Central memory CD4-positive, alpha-beta T cell (primary cell): ENCODE measurements around the gene ATP10A.
"Not testable (repeated sequence)": the region's sequence is repeated elsewhere in the genome, so short reads cannot be mapped to it uniquely, and the experiment has no call there.

ENCODE experiments used
- DNase-seq: peaks from one replicate; pipeline ENCODE4 v3.0.0; 2022

The ATP10A gene

DNA sequence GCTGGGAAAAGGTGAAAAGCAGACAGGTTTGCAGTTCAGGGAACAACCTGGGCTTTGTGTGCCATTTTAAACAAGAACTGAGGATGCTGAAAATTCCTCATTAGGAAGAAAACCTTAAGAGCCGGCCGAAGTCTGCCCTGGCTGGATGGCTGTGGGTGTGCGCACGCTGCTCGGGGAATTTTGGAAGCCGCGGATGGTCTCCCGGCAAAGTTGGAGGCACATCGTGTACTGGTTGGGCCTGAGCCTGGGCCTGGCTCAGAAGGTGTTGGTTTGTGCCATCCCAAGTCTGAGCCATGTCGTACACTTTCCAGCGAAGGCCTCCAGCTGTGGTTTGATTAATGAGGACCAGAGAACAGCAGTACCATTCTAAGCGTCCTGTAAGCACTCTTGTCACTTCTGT is 188.2 kb downstream of the ATP10A start:
- no peak for DNase-seq

DNA sequence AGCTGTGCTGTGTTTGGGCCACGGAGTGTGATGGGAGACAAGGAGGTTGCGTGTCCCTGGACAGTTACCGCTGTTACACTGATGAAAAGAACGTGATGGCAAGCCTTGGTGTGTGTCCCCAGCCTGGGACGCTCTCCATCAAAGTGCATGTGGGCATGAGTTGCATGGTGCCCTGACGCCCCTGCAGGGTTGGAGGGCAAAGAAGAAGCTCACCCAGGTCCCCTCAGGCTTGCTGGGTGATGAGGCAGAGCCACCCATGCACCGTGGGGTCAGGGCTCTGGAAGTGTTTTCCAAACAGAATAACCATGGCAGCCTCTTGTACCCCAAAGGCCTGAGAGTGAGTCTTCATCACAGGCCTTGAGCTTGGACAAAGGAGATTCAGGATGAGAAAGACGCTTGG is 189.2 kb downstream of the ATP10A start:
- no peak for DNase-seq

DNA sequence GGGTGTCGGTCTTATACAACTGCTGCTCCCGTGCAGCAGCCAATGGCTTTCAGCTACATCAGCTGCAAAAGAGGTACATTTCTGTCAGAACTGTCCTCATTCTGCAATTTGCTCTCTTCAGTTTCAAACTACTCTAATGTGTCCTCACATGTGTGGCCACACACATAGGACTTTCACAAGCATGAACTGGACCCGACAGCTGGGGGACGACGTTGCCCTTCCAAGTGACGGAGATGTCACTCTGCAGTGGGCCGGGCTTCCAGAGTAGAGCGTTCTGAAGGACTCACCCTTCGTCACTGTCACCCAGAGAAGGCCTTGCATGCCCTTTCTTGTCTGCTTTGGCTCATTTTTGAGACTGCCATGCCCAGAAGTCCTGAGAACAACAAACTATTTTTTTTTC is 189.8 kb downstream of the ATP10A start:
- DNase-seq, result no peak

DNA sequence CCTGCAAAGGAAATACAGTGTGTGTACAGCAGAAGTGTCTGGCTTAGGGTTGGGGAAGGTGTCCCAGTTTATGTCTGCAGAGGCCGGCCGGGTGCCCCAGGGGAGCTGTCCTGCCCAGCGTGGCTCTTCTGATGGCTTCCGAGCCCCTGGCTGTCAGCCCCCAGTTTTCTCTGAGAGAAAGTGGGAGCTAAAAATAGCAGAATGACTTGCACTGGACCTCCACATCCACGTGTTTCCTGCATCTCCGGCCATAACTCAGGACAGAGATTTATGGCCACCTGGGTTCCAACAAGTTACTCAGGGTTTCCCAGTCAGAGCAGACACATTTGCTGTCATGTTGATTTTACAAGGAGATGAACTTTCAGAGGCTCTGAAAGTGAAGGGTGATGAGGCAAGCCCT is 192.0 kb downstream of the ATP10A start:
- DNase-seq, result no peak

DNA sequence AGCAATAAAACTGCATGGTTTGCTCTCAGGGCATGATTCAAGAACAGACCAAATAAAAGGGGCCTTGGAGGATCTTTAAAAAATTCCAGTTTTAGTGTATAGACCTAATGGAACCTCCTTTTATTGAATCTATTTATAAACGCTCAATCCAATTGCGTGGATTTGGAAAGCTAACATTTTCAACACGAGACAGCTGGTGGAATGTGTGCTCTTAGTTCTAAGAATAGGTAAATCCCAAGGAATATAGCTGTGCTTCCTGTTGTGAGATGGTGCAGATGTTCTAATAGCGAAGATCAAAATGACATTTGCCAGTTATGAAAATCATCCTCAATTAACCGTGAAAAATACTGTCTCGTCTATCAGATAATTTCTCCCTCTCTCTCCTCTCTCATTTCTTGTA is 192.5 kb downstream of the ATP10A start:
- DNase-seq, result no peak

DNA sequence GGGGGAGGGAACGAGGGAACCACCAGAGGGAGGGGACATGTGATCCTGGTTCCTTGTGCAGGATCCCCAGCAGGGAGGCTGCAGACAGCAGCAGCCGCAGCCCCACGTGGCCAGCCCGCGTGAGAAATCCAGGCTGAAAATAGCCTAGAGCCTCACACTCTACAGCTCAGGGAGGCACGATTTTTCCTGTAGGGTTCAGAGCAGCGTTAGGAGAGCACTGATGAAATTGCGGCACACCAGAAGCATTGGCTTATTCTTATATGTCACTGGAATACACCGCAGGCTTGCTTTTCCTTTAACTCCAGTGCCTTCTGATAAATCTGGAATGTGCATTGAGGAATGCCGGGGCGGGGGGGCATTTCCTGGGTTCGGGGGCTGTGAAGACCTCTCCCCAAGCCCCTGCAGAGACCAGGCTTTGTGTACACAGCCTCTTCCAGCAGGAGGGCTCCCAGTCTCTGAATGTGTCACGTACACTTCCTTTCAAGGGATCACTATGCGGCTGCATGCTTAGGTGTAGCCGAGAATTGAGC is 193.0 kb downstream of the ATP10A start:
- no peak for DNase-seq

DNA sequence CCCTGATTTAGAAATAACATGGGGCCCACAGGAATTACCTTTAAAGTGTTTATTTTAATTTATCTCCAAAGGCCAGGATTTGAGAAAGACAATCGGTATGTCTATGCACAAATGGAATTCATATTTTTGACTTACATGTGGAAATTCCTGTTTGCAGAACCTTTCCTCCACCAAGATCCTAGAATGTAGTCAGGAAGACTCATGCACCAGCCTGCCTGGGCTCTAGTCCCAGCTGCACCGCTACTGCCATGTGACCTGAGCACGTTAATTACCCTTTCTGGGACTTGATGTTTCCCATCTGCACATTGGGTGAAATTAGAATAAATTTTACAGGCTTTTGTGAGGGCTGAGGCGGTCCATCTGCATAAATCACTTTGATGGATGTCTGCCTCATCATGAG is 194.2 kb downstream of the ATP10A start:
- no peak for DNase-seq

DNA sequence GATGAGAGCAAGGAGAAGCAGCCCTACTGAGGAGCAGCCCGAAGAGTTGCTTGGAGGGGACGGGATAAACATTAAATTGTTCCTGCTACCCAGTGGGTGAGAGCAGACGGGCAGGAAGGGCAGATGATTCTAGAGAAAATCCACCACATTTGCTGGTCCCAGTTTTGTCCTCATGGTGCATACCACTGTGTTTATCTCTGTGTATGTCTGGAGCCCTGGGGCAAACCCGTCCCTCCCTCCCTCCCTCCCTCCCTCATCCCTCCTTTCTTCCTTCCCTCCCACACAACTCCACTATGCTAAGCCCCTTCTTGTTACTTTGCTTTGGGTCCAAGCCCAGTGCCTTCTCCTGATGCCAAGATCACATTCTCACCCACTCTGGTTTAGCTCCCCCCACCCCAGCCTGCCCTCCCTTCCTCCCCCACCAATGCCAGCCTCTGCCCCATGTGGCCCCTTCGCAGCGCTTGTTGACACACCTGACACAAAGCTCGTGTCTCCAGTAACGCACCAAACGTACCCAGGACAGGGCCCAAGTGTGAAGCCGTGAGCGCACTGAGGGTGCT is 194.8 kb downstream of the ATP10A start:
- no peak for DNase-seq

DNA sequence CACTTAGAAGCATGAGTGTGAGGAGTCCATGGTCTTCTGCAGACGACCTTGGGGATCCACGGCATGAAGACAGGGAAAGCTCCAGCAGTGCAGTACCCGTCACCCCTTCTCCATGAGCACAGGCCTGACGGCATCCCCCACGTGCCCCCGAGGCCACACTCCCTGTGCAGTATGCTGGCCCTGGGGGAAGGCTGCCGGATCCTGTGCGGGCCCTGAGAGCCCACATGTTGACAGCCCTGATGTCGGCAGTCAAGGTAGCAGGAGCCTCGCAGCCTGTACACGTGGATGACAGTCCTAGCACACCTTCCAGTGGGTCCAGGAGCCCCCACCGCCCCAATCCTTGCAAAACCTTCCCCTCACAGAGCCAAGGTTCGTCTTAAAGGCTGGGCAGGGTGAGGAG is 195.3 kb downstream of the ATP10A start:
- no peak for DNase-seq

DNA sequence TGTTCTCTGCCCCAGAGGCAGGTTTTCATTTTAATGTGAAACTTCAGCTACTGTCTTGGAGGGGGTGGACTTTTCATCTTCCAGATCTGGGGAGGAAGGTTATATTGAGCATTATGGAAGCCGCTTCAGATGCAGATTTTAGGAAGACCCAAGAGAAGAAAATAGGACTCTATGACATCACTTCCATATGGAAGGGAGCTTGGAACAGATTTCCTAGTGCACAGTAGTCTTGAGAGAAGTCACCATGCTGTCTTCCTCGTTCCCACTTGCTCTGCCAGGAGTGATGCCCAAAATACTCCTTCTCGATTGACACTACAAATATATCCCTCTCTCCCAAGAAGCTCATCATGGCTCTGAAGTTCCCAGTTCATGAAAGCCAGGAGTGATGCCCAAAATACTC is 197.2 kb downstream of the ATP10A start:
- DNase-seq, result no peak

DNA sequence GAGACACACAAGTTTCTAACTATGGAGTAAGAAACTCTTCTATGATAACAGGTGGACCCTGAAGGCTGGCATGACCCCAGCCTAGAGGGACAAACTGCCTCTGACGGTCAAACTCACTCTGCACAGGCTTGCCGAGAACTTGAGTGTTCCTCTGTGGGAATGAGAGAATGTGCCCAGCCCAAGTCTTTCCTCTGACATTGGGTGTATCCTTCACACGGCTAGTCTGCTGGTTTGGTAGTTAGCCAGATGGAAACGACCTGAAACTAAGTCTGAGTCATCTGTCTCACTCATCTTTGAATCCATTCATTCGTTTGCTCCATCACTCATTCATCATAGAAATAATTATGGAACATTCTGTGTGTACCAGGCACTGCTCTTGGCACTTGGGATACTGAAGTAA is 198.4 kb downstream of the ATP10A start:
- no peak for DNase-seq

DNA sequence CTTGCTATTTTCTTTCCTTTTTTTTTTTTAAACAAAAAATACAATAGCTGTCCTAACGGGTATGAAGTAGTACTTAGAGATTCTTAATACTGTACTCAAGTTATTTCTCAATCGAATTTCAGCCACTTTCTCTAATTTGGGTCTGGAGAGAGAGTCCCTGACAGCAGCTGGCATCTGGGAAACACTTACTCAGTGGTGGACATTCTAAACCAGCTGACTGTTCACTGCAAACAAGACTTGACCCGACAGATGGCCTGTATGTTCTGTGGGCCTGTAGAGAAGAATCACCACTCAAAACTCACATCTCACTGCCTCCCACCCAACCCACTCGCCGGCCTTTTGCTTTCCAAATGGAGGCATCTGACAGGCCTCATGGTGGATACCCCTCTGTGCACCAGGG is 199.6 kb downstream of the ATP10A start:
- DNase-seq, result no peak

DNA sequence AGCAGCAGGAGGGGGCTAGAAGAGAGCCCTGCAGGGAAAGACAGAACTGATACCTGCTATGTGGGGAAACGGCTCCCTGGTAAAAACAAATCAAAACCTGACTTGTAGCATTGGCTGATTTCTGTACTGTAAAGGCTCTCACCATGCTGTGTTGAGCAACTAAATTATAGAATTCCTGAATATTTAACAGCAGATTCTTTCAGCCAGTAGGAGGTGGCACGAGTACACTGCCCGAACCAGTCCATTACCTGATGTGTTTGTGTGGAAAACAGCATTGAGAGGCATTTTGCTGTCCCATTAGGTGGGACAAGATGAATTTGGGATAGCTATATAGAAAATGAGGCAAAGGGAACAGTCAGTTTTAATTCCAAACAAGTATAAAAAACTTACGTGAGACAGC is 201.2 kb downstream of the ATP10A start:
- no peak for DNase-seq

DNA sequence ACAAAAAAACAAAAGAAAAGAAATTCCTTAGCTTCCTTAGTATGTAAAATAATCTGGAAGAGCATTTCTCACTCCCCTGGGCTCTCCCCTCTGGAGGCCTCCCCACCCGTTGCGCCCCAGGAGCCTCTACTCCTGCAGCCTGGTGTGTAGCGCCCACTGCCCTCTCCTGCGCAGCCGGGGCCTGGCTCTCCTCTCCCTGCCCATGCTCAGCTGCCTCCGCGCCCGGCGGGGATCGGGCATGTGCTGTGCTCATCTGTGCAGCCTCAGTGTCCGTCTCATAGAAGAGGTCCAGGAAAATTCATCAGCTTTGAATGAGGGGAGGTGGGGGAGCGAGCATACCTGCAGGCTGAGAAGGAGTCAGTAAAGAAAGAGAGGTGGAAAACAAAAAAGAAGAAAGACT is 203.9 kb downstream of the ATP10A start:
- no peak for DNase-seq

DNA sequence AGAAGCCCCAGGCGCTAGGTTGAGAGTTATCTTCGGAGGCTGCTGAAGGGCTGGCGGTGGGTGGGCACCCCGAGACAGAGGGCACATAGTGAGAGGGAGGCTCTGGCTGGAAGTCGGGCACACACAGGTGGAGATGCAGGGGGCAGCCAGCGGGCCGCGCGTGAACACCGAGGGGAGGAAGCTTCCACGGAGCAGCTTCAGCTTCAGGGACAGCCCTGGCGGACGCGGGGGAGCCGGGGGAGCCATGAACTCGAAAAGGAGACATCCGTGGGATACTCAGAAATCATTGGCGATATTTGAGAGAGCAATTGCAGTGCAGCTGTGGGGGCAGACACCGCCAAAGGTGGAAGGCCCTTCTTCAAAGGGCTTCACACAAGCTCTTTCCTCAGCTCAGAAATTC is 204.6 kb downstream of the ATP10A start:
- DNase-seq, result no peak

DNA sequence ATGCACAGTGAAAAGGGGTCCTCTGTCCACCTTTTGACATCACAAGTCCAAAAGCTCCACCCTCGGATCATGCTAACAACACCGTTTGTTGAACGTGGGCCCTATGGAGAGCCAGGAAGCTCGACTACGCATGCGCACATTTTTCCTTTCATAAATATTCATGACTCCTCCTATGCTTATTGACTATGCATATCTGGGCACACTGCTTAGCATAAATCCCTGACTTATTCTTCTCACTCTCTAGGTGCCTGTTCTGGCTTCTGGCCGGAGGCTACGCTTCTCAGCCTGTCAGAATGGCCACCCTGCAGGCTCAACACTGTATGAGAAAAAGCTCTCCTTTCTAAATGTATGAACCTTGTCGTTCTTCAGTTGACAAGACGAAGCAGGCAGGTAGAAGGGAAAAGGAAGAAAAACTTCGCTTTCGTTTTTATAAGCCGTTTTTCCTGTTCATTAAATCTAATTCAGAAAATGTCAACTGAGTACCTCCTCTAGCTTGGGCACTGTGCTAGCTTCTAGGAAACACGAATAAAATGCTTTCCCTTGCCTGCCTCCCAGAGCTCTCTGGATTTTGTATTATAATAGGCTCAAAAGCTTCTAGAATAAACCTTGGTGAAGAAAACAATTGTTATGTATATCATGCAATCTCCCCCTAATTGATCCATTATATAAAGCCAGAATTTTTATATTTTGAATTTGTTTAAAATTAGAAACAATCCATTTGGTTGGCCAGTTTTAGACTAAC is 207.7 kb downstream of the ATP10A start:
- no peak for DNase-seq

DNA sequence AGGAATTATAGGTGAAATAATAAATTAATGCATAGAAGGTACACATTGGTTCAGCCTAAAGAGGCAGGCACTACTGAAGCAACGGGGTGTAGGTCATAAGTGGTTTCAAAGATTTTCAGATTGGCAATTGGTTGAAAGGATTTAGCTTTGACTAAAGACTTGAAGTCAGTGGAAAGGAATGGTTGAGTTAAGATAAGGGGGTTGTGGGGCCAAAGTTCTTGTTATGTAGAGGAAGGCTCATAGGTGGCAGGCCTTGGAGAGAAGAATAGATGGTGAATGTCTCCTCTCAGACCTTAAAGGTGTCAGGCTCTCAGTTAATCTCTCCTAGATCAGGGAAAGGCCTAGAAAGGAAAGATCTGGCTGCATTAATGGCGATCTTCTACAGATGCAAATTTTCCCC is 209.8 kb downstream of the ATP10A start:
- DNase-seq, result no peak

DNA sequence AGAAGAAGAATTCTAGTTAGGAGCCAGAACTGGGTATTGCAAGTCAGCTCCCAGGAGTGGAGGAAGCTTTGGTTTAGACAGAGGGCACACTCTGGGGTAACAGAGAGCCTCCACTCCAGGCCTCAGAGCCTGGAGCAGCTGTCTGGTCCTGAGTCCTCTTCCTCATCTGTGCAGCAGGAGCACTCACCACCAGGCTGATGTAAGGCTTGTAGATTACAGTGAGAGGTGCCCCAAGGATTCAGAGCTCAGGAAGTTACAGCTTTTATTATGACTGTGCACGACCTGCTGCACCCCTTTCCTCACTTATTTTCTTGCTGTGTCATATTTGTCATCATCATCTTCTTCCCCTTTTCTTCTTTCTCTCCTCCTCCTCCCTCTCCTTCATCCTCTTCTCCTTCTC is 210.4 kb downstream of the ATP10A start:
- DNase-seq, result no peak

DNA sequence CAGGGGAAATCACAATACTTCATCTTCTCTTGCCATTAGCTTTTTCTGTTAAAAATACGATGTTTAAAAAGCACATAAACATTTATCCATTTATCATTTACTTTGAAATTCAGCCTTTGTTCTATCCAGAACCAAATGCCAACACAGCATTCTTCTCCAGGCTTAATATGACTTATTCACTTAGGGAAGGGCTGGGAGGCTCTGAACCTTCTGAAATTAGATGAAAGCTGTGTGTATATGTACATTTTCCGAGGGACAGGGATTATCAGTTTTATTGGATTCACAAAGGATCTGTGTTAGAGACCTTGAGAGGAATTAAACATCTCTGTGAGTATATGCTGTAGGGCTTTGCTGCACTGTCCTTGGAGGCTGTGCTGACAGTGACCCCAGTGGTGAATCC is 213.7 kb downstream of the ATP10A start:
- no peak for DNase-seq

DNA sequence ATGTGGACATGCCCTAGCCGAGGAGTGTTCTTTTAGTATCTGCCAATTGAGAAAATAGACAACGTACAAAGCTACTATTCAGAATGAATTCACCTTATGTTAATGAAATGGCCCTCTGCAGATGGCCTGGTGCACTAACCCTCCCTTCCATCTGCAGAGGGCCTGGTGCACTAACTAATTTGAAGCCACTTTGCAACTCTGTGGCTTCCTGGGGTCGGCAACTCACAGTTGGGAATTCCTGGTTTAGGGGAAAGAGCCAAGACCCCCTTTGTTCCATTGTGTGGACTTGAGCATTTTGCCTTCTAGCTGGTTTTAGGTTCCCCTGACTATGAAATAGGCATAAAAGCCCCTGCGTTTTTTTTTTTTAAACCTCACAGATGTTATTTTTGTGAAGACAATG is 220.0 kb downstream of the ATP10A start:
- DNase-seq, result no peak

DNA sequence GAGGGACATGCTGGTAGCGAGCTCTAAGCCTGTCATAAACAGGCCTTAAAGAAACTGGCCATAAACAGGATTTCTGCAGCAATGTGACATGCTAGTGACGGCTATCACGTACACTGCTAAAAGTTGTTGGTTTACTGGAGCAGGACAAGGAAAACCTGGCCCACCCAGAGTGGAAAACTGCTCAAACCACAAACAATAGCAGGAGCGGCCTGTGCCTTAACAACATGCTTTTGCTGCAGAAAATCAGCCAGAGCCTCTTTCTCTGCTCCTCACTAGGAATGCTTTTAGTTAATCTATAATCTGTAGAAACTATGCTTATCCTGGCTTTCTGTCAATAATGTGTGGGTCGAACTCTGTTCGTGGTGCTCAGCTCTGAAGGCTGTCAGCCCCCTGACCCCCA is 221.4 kb downstream of the ATP10A start:
- no peak for DNase-seq

DNA sequence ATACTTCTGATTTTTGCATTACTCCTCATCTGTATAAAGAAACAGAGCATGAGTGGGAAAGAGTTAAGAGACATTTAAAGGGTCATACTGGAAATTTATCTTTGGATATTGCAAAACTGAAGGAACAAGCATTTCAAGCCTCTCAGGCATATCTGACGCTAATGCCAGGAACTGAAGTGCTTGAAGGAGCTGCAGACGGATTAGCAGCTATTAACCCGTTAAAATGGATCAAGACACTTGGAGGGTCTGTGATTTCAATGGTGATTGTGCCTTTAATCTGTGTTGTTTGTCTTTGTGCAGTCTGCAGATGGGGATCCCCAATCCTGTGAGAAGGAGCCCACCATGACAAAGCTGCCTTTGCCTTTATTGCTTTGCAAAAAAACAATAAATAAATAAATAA is 221.8 kb downstream of the ATP10A start:
- no peak for DNase-seq

DNA sequence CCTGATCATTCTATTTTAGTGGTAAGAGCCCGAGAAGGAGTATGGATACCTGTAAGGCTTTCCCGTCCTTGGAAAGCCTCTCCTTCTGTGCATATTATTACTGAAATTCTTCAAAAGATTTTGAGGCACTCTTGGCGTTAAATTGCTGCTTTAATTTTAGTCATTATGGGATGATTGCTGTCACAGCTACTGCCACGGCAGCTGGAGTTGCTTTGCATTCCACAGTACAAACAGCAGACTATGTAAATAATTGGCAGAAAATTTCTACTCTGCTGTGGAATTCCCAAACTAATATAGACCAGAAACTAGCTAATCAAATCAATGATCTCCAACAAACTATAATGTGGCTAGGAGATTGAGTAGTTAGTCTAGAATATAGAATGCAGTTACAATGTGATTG is 222.2 kb downstream of the ATP10A start:
- DNase-seq, result not testable (repeated sequence)

DNA sequence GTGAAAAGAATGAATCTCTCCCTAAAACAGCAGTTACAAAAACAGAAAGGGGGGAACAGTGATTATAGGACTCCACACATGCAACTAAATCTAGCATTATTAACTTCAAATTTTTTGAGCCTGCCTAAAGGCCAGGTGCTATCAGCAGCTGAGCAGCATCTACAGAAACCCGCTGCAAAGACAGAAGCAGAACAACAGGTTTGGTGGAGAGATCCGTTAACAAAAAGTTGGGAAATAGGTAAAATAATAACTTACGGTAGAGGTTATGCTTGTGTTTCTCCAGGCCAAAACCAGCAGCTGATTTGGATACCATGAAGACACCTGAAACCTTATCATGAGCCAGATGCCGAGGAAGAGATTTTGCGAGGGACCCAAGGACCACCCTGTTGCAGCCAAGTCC is 222.7 kb downstream of the ATP10A start:
- DNase-seq, result no peak

DNA sequence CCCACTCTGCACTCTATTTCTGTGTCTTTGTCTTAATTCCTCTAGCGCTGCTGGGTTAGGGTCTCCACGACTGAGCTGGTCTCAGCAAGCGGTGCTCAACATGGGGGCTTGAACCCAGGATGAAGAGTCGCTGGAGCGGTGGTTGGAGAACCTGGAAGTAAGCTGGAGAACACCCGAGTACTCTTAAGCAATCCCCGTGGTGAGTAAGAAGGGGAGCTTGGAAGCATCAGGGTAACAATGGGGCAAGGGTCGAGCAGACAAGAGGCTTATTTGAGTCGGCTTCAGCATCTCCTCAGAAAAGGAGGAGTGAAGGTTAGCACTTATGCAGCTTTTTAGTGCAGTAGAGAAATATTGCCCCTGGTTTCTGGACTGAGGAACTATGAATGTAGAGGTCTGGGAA is 226.6 kb downstream of the ATP10A start:
- not testable (repeated sequence) for DNase-seq
